Measurements from ENCODE around the gene SKIC8.

Gene SKIC8

DNA sequence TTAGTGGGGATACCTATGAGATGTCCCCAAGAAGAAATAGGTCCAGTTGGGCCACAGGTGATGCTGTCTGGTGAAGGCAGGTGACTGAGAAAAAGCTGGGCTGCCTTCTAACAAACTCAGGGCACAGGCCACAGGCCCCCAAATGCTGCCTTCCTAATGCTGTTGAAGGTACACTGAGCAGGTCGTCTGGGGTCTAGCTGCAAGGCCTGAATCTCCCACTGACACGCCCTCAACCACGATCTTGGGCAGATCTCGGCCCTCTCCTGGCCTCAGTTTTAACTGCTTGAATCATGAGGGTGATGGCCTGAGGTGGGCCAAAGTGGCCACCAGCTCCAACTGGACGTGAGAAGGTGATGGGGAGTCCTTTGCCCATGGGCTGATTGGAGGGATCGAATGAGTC lies 62.9 kb downstream of the SKIC8 start:
- H3K27me3 Mint-ChIP-seq: peaks cover 34% of the 10 kb centered on the region
- no peak overlapping the region for H3K4me3 Mint-ChIP-seq
- no peaks in the 10 kb centered on the region for H3K36me3 Mint-ChIP-seq
- H3K9me3 Mint-ChIP-seq: no peaks in the 10 kb centered on the region
- no peak for ATAC-seq
- no peaks in the 10 kb centered on the region for H3K4me1 Mint-ChIP-seq
- no peak overlapping the region for H3K27ac Mint-ChIP-seq

DNA sequence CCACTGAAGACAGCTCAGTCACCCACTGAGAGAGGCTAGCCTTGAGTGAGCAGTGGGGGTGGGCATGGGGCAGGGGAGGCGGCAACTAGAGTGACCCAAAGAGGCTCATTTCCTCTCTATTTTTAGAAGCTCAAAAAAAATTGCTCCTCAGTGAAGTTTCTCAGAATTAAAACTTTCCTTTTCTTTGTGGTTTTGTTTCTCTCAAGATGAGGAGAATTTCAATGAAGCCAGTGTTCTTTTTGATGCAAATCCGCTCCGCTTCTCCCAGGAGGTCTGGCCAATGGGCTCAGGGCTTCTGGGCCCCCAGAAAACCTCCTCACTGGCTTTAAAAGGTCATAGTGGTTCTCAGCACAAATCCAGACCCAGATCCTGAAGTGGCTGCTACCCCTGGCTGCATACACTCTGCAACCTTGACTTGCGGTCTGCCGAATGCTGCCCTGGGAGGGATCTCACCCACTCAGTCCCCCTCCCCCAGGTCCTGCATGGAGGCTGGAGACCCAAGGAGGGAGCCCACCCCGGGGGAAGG lies 64.8 kb downstream of the SKIC8 start, which contains the start of gene ACSBG1:
Gene ACSBG1 (minus strand): TSS at position 51 of the 526 bp plus-strand sequence. CDS start 64 bp downstream, outside the sequence.
- Mint-ChIP-seq H3K4me1 (no peaks in the 10 kb centered on the region), H3K27me3 (peaks cover 34% of the 10 kb centered on the region), H3K36me3 (no peaks in the 10 kb centered on the region), H3K27ac (no peak within 1 kb of the TSS), H3K9me3 (no peaks in the 10 kb centered on the region), H3K4me3 (no peak within 1 kb of the TSS)
- no peak for ATAC-seq

DNA sequence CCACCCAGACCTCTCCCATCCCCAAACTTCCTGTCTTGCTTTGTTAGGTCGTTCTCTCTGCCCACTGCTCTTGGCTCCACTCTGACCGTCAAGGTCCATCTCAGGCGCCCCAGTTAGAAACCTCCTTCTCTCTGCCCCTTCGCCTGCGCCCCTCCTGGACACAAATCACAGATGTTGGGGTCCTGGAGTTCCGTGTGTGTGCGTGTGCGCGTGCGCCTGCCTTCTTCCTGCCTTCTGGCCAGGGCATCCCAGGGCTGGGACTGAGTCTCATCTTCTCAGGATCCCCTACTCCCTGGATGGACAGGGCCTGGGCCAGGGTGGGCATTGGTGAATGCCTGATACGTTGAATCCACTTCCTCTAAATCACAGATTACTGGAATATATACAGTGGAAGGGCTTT lies 65.9 kb downstream of the SKIC8 start:
- Mint-ChIP-seq H3K4me3 (no peak overlapping the region), H3K27ac (no peak overlapping the region), H3K27me3 (peaks cover 34% of the 10 kb centered on the region), H3K36me3 (no peaks in the 10 kb centered on the region), H3K9me3 (no peaks in the 10 kb centered on the region), H3K4me1 (no peaks in the 10 kb centered on the region)
- no peak for ATAC-seq
